PC-3 (cell line): ENCODE measurements around the gene FLNA.

ENCODE experiments used
- CTCF ChIP-seq: fragments of 300-600 bp; sonication (generic); conservative IDR thresholded peaks from 2 replicates; pipeline ENCODE4 v1.5.1; 2017; ENCODE audit warnings: antibody characterized with exemption, low read depth, mild to moderate bottlenecking, low read length
- EZH2phosphoT487 ChIP-seq: fragments of 300-600 bp; sonication (generic); IDR thresholded peaks from 2 replicates; pipeline ENCODE4 v1.6.1; 2018; ENCODE audit warnings: mild to moderate bottlenecking, antibody characterized with exemption, low read length, borderline replicate concordance

- no peak for TF ChIP-seq CTCF
- TF ChIP-seq EZH2phosphoT487, result no peak
Measured at GRCh38 chrX:154304846-154305245, 69.6 kb downstream of the FLNA start.
